ENCODE measurements around the gene SRSF8. TPM values are rescaled to one million over a fixed set of nuclear protein-coding genes. Genes with fewer than 3 reads are reported as not detected.

Gene SRSF8
- total and polyA plus RNA-seq, 2 donors (not counting 3 experiments of a cell fraction or from before 2014, with no cell fraction given) = 21.9 to 31.3 TPM

DNA sequence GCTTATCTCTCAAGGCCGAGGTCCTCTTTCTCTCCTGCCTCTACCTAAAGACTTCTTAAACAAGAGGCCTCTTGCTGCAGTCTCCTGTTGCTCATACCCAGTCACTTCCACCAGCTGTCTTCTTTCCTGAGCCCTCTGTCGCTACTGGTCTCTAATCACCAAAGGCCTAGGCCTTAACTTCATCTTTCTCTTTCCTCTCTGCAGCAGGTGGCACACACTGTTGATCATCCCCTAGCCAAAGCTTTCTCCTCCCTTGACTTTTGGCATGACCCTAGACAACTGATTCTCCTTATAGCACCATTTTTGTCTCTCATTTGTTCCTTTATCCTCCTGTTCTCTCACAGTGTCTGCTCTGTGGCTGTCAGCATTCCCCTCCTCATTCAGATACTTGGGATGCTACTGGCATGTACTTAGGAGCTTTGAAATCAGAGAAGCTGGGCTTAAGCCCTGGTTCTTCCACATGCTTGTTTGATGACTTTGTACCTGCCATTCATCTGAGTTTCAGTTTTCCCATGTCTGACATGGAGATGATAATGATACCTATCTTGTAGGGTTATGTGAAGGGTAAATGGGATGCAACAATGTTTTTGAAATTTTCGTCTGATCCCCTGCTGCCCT is 45.3 kb downstream of the SRSF8 start:
- no peak overlapping the region for H2AFZ ChIP-seq (ENCODE audit: low read depth, low read length)
- DNase-seq (ENCODE audit: low read depth, low spot score) (no peak), FAIRE-seq (no peak)
- dilution Hi-C loops (cut with MboI; ENCODE audit: extremely low pct_ligation_motif_present, low sequenced_read_pairs) = no loop called here
- ChIA-PET CTCF (interaction anchor here (1.0 kb wide), 1 partner anchor 19 kb away, joined by 3 read pairs; no protein-coding TSS in a partner anchor), POLR2A (no interaction called here)
- no peak overlapping the region for H3K9ac ChIP-seq (replicated peaks; ENCODE audit: extremely low read depth, insufficient read depth, low read length)
- no peak overlapping the region for H3K27ac ChIP-seq (ENCODE audit: insufficient read depth, low read depth, low read length)
- no peak overlapping the region for H3K4me3 ChIP-seq (replicated peaks in 1 of 3; ENCODE audit: insufficient read depth in 1 of 3, low read depth in 1 of 3, low read length in 3 of 3)
- peaks cover 28% of the 10 kb centered on the region for H3K4me1 ChIP-seq (ENCODE audit: control insufficient read depth, extremely low read depth, insufficient read depth, low read length)
- intact Hi-C loops (cut with micrococcal nuclease) = no loop called here
- H3K9me3 ChIP-seq (replicated peaks; ENCODE audit: control insufficient read depth, insufficient read depth, low read length) = no peaks in the 10 kb centered on the region
- no peak overlapping the region for H3K4me2 ChIP-seq (ENCODE audit: insufficient read depth, low read length)
- no peaks in the 10 kb centered on the region for H3K79me2 ChIP-seq (ENCODE audit: control insufficient read depth, insufficient read depth, low read length)
- H4K20me1 ChIP-seq (replicated peaks; ENCODE audit: control insufficient read depth, extremely low read depth, insufficient read depth, low read length) = no peaks in the 10 kb centered on the region
- H3K27me3 ChIP-seq (ENCODE audit: control insufficient read depth in 2 of 2, insufficient read depth in 2 of 2, low read length in 2 of 2) = no peaks in the 10 kb centered on the region
- TF ChIP-seq, protein P1, sequence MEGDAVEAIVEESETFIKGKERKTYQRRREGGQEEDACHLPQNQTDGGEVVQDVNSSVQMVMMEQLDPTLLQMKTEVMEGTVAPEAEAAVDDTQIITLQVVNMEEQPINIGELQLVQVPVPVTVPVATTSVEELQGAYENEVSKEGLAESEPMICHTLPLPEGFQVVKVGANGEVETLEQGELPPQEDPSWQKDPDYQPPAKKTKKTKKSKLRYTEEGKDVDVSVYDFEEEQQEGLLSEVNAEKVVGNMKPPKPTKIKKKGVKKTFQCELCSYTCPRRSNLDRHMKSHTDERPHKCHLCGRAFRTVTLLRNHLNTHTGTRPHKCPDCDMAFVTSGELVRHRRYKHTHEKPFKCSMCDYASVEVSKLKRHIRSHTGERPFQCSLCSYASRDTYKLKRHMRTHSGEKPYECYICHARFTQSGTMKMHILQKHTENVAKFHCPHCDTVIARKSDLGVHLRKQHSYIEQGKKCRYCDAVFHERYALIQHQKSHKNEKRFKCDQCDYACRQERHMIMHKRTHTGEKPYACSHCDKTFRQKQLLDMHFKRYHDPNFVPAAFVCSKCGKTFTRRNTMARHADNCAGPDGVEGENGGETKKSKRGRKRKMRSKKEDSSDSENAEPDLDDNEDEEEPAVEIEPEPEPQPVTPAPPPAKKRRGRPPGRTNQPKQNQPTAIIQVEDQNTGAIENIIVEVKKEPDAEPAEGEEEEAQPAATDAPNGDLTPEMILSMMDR (IDR thresholded peaks at IDR 0.05; ENCODE audit: extremely low read depth in 1 of 2, insufficient read depth in 1 of 2, low read depth in 1 of 2, low read length in 2 of 2) = no peak
- no peak for TF ChIP-seq JUN (IDR thresholded peaks at IDR 0.05; ENCODE audit: borderline replicate concordance, insufficient read depth, insufficient read length, low read depth)
- TF ChIP-seq GATA2 (IDR thresholded peaks at IDR 0.05; ENCODE audit: insufficient read depth, insufficient read length, low read depth, low read length) = no peak
- TF ChIP-seq EZH2 (IDR thresholded peaks at IDR 0.05; ENCODE audit: borderline replicate concordance, low read depth, low read length, severe bottlenecking) = no peak
- no peak for TF ChIP-seq POLR2AphosphoS5 (IDR thresholded peaks at IDR 0.05; ENCODE audit: insufficient read depth, low read depth, low read length)
- no peak for TF ChIP-seq FOS (IDR thresholded peaks at IDR 0.05; ENCODE audit: borderline replicate concordance, insufficient read depth, low read length)
- no peak for TF ChIP-seq POLR2A (IDR thresholded peaks at IDR 0.05; ENCODE audit: low read depth, low read length)
- no peak for TF ChIP-seq MAX (IDR thresholded peaks at IDR 0.05; ENCODE audit: insufficient read depth, insufficient read length)
- no peak for TF ChIP-seq MYC (IDR thresholded peaks at IDR 0.05; ENCODE audit: low read depth, low read length)
- BruUV-seq (replicated peaks) = no TSS peak
- no peaks in the 10 kb centered on the region for H3K9me1 ChIP-seq (replicated peaks; ENCODE audit: control insufficient read depth, extremely low read depth, insufficient read depth, low read length)
- no peaks in the 10 kb centered on the region for H3K36me3 ChIP-seq (ENCODE audit: control insufficient read depth in 2 of 2, extremely low read depth in 1 of 2, insufficient read depth in 2 of 2, low read length in 2 of 2)
